HG03558 (cell line): ENCODE data around the gene CDH23.

Source experiments
- ATAC-seq: cut with Tn5 transposase; IDR thresholded peaks from one replicate; pipeline ENCODE4 v1.9.1; 2021; ENCODE audit warnings: moderate number of reproducible peaks; ENCODE audit not compliant: unreplicated experiment; ENCODE audit errors: extremely low read depth

The CDH23 gene

DNA sequence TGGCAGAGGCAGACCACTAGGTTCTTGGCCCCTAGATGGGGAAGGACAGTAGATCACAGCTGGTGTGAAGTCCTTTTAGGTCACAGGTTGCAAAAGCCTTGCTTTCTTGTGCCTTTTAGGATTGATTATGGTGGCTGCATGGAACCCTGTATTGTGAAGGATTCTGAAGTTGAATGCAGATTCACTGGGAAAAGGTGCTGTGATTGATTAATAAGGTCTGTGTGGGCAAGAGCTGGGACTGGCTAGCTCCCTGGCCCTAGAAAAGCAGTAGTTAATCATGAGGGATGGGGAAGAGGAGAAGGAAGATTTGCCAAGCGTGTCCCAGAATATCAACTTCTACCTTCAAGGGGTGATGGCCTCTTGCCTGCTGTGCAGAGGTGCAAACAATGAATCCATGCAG, 105.5 kb downstream of the CDH23 start:
- ATAC-seq = no peak

DNA sequence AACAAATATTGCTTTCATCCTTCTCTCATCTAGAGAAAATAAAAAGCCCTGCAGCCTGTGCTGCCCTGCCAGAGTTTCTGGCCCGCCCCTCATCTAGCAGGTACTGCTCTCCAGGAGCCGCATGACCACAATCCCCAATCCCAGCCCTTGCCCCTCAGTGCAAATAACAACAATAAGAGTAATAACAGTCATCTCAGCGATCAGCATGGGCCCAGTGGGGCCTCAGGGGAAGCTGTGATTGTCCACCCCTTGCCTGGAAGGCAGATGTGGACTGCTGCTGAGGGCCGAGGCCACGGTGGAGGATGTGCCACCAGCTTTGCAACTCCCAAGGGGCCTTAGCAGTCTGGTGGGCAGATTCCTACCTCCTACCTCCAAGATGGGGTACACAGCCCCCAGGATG, 106.1 kb downstream of the CDH23 start:
- no peak for ATAC-seq

DNA sequence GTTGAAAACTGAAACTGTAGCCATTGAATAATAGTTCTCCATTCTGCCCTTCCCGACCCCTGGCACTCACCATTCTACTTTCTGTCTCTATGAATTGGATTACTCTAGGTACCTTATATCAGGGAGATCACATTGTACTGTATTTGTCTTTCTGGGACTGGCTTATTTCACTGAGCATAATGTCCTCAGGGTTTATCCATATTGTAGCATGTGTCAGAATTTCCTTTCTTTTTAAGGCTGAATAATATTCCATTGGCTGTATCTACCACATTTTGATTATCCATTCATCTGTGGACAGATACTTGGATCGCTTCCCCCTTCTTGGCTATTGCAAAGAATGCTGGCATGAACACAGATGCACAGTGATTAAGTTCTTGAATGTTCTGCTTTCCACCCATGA, 107.4 kb downstream of the CDH23 start:
- ATAC-seq = no peak

DNA sequence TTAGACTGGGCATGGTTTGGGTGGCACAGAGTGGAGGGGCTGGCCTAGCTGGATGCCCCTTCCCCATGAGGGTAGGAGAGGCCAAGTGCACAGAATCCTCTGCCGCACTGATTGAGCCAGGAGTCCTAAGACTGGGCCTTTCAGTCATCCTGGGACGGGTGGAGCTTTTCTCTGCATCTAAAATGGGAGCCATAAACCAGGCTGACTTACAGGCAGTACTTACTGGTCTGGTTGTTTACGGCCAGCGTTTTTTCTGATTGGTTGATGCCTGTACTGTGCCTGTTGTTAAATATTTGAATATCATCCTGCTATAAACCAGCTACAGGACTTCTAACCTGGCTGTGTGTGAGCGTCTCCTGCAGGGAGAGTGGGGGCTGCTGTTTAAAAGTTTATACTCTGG, 107.8 kb downstream of the CDH23 start:
- no peak for ATAC-seq

DNA sequence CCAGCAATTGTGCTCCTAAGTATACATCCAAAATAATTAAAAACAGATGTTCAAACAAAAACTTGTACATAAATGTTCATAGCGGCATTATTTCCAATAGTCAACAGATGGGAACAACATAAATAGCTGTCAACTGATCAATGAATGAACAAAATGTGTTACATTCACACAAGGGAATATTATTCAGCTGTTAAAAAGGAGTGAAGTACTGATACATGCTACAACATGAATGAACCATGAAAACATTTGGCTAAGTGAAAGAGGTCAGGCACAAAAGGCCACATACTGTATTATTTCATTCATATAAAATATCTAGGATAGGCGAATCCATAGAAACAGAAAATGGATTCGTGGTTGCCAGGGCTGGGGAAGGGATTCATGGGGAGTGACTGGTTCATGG, 109.1 kb downstream of the CDH23 start:
- ATAC-seq = no peak

DNA sequence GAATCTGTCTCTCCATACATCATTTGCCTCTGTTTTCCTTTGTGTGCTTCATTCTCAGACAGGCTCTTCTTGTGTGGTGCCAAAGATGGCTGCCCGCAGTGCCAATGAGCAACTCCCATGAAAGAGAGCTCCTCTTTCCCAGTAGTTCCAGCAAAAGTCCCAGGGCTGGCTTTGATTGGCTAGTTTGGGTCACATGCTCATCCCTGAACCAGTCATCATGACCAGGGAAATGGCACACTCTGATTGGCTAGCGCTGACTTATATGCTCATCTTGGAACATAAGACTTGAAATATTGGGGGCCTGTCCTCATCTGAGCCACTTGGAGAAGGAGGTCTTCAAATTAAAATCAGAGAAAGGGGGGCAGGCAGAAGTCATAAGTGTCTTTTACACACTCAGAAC, 112.7 kb downstream of the CDH23 start:
- ATAC-seq = no peak

DNA sequence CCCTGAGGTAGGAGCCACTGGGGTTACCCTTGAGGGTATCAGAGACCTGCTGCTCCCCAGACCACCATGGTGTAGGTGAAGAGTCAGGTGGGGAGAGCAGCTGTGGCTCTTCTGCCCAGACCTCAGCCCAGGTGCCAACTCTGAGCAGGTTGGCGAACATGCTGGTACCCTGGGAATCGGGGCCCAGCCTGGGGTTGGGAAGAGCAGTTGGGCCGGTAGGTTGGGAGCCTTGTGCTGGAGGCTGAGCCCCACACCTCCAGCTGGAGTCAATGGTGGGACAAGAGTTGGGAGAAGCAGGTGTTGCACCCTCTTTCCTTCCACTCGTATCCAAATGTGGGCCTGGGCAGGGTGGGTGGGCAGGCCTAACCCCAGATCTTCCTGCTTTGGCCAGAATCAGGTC, 114.5 kb downstream of the CDH23 start:
- ATAC-seq = no peak

DNA sequence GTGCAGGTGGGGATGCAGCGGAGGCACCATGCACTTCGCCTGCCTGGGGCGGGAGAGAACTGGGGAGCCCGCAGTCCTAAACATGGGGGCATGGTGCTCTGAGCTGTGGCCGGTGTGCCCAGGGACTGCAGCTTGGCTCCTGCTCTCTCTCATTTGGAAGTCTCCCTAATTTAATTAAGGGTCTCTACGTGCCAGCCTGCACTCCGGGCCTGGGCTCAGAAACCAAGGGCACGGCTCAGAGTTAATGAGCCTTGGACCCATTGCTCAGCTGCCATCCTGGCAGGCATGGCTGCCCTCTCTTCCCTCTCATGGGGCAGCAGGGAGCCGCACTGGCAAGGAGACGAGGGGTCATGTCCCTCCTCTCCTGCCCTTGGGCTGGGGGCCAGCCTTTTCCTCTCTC, 115.6 kb downstream of the CDH23 start:
- no peak for ATAC-seq

DNA sequence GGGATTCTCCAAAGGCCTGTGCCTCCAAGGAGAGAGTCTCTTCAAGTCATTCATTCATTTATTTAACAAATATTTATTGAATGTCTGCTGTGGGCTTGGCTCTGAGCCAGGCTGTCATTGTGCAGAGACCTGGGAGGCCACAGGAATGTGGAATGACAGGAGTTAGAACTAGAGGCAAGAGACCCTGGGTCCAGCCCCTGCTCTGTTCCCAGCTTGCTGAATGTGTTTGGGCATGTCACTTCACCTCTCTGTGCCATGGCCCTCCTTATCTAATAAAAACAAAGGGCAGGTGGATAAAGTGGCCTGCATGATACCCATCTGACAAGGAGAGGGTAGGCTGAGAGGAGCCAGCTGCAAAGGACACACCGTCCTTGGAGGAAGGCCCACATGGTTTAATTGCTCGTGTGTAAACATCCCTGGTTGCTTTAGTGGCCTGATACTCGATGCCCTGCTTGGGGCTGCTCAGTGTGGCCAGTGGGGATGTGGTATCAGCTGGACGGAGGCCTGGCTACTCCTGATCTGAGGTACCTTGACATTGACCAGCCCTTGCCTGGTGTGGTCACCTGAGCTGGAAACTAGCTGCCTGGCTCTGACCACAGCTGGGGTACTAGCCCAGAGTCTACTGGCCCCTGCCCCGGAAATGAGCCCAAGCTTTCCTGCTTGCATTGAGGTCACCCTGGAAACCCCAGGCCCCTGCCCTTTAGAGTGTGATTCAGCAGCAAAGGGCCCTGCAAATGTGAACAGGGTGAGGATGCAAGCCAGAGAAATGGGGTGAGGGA, 116.2 kb downstream of the CDH23 start:
- no peak for ATAC-seq

DNA sequence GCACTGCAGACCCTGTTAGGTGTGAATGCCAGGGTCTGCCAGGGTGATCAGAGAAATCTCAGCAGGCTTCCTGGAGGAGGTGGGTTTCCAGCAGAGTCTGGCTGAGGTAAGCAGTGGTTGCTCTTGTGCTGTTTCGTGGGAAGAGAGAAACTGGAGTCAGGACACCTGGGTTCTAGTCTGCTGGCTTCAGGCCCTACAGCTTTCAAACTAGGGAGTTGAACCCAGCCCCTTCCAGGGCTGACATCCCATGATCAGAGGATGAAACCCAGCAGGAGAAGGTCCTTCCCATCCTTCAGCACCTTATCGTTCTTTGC, 116.8 kb downstream of the CDH23 start:
- no peak for ATAC-seq

DNA sequence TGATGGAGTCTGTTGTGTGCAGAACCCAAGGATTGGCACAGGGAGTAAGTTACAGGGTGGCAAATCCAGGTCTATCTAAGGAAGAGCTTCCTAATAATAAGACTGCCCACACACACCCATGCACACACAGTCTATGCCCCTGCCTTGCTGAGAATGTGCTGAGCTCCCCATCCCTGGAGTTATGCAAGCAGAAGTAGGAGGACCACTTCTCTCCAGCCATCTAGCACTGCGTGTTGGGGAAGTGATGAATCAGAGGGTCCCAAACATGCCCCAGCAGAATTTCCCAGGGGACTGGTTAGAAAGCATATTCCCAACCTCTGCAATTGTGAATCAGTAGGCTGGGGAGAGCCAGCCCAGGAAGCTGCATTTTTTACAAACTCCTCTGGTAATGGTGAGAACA, 117.2 kb downstream of the CDH23 start:
- ATAC-seq = no peak

DNA sequence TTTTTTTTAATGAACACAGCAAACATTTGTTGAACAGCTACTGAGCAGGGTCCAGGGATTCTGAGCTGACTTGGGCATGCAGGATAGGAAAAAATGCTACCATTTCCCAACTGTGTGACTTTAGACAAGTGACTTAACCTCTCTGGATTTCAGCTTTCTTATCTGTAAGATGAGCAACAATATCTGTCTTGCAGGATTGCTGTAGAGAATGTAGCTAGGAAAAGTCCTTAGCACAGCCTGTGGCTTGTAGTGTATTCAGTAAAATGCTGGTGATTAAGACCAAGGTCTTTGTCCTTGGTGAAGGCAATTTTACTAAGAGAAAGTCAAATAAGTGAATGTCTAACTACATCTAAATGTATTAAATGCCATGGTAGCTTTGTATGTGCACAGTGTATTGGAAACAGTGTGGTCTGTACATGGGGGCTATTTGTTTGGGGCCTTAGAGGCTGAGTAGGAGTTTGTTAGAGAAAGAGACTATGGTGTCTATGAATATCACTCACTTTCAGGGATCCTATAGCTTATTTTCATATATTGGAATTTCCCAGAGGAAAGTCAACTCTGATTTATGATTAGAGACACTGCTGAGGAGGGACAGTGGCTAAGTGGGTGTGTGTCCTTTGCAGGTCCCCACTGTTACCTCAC, 118.9 kb downstream of the CDH23 start:
- ATAC-seq = no peak

DNA sequence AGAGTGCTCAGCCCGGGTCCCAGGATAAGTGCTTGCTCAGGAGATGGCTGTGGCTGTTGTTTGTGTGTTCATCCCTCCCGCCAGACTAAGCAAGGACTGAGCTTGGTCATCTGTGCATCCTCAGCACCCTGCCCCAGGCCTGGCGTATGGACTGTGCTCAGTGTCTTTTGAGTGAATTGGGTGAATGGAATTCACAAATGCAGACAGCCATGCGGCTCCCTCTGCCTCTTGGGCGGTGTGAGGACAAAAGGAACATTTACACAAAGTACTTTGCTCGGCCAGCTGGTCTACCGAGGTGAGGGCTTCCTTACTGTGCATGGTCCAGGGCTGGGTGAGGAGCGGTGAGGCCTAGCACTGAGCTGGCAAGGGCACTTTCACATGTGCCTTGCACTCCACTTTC, 120.2 kb downstream of the CDH23 start:
- no peak for ATAC-seq

DNA sequence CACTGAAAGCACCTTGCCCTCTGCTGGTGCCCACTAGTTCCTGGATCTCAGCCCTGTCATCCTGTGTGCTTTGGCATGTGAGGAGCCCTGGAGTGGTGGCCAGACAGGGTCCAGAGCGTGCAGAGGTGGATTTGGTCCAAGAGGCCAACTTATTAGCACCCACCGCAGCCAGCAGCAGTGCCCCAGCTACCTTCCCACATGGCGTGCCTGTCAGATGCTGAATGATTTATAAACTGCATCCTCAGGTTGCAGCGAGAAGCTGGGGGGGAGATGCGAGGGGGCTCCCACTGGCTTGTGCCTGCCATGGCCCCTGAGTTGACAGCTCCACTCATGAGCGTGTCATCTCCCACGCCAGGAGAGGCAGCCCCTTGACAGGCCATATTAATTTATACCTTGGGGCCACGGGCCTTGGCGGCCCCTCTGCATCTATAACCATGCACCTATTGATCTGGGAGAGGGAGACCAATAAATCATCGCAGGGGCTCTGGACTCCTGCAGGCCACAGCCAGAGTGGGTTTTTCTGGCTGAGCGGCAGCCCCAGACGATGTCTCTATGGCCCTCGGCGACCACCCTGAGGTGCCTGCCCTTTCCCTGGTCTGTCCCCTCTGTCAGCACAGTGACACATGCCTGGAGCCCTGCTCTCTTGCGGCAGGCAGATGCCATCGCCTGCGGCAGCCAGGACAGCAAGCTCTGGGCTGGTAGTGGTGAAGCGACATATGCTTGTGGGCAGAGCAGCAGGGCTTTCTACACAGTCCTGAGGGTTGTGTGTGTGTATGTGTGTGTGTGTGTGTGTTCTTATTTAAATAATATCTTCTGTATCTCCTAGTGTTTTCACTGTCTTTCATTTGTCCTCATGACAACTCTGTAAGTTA, 120.8 kb downstream of the CDH23 start:
- no peak for ATAC-seq

DNA sequence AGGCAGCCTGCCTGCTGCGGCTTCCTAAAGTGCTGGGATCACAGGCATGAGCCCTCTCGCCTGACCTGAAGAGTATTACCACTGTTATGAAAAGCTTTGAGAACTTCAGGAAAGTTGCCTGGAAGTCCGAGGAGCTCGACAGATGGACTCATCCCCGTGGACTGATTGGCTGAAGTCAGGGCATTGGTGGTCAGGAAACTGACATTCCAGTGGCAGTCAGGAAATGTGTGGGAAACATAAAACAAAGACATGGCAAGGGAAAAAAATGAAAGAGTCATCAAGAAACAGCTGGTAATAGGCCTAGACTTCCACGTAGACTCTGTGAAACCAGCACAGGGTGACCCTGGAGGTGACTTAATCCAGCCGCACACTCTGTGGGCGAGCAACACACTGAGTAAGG, 123.3 kb downstream of the CDH23 start:
- ATAC-seq = no peak

DNA sequence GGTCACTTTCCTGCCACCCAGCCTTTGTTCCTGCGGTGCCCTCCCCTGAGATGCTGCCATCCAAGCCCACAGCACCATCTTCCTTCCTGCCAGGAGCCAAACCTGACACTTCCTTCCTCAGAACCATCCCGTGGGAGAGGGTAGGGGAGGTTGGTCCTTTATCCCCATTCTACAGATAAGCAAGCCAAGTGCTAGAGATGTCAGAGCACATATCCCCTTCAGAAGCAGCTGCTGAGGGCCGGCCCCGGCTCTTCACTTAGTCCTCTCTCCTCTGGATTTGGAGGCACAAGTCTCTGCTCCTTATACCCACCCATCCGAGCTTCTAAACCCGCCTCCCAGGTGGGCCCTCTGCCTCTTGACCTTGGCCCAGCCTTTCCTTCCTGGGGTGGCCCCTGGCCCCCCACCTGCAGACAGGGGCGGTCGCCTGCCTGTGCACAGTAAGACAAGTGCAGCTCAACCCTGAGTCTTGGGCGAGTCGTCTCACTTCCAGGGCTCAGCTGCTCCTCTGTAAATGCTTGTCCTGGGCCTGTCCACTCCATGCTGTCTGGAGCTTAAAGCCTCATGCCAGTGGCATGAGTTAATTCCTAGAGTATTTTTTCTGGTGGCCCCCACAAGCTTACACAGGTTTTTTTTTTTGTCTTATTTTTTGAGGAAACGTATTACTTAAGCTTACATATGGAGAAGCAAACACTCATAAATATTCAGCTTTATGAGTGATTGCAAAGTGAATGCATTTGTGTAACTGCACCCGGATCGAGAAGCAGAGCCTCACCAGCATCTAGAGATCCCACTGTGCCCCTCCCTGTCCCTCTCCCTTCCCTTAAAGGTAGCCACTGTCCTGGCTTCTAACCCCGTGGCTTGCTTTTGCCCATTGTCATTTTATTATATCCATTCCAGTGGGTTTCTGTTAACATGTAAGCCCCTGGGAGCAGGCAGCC, 125.1 kb downstream of the CDH23 start:
- ATAC-seq = no peak

DNA sequence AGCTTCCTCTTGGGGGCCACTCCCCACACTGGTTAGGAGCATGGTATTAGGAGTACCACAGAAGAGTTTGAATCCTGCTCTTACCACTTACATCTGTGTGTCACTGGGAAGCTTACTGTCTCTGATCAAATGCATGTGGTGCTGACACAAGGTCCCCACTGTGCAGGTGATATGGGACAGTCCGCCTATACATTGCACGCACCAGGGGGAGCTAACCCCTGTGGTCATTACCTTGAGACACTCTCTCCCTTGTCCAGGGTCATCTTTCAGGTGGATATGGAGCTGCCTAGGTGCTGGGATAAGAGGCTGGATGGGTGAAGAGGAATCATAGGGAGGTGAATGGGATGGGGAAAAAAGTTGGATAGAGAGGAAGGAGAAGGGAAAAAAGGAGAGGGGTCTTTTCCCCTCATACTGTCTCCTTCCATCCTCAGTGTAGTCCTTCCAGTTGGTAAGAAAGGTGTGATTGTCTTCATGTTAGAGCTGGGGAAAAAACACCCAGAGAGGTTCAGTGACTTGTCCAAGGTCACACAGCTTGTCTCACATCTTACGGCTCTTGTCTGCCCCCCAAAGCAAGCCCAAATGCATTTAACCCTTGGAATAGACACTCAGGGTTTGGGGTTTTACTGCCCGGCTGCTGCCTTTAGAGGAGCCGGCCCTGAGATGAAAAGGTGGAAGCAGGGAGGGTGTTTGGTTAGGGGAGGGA, 125.9 kb downstream of the CDH23 start:
- ATAC-seq = no peak

DNA sequence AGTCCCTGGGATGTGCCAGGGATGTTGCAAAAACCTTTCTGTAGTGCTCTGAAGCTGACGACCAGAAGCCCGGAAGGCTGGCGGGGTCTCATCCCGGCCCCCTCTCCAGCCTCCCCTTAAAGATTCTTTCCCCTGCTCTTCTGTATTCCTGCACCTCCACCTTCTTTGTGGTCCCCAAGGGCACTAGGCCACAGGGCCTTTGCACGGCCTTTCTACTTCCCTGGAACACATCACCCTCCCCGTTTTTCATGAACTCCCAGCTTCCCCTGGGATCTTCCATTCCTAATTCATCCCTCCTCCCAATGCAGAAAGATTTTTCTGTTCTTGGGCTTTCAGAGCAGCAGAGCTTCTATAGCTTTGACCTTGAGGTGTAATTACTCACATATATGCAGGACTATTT, 127.0 kb downstream of the CDH23 start:
- ATAC-seq = no peak

DNA sequence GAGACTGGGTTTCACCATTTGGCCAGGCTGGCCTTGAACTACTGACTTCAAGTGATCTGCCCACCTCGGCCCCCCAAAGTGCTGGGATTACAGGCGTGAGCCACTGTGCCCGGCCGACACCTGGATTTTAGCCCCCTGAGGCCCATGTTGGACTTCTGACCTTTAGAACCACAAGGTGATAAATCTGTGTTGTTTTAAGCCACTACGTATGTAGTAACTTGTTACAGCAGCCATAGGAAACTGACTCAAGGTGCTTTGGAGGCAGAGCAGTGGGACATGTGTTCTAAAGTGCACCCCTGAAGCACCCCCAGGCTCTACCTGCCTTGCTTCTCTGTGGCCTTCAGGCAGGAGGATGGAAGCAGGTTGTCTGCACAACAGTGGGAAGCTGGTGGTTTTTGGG, 128.4 kb downstream of the CDH23 start:
- no peak for ATAC-seq

DNA sequence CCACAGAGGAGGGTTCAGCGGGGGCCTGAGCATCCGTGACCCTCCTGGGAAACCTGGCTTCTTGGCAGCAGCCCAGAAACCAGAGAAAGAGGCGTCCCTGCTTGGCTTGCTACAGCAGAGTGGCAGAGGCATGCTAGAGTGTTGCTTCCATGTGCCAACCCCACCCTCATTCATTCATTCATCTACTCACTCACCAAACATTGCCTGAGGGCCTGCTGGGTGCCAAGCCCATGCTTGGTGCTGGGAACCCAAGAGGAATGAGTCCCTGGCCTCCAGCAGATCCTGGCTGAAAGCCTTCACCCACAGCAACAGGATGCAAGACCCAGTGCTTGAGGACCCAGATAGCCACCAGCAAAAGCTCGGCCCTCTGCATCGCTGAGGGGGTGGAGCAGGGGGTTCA, 129.0 kb downstream of the CDH23 start:
- no peak for ATAC-seq
